Esophagus squamous epithelium (tissue), 5 donors: ENCODE data around the gene FCRL4. TPM values are rescaled to one million over a fixed set of nuclear protein-coding genes. Genes with fewer than 3 reads are reported as not detected.

Experiments
- DNase-seq: peaks from one replicate; lab custom pipeline; 2025; lab: John Stamatoyannopoulos, UW
- H3K27ac ChIP-seq, 4 donors: fragments of 200-600 bp; sonication (generic); one replicate each; pipeline ENCODE4 v1.5.1; 2016 to 2019; ENCODE audit warnings: mild to moderate bottlenecking in 1 of 4
- H3K27me3 ChIP-seq, 4 donors: fragments of 200-600 bp; sonication (generic); 1 replicate in 3 of 4; 2 replicates in 1 of 4; pipeline versions ENCODE4 v1.5.1 to v1.6.0; 2017 to 2021; ENCODE audit warnings: antibody characterized with exemption in 1 of 4
- H3K36me3 ChIP-seq, 3 donors: fragments of 200-600 bp; sonication (generic); one replicate each; pipeline ENCODE4 v1.5.1; 2016 to 2019
- H3K4me1 ChIP-seq, 3 donors: fragments of 200-600 bp; sonication (generic); one replicate each; pipeline ENCODE4 v1.5.1; 2017 to 2019
- H3K4me3 ChIP-seq, 4 donors: fragments of 200-600 bp; sonication (generic); 1 replicate in 3 of 4; 2 replicates in 1 of 4; pipeline ENCODE4 v1.5.1; 2016 to 2019; ENCODE audit warnings: mild to moderate bottlenecking in 2 of 4, moderate library complexity in 1 of 4
- H3K9me3 ChIP-seq, 3 donors: fragments of 200-600 bp; sonication (generic); one replicate each; pipeline ENCODE4 v1.5.1; 2016 to 2019
- POLR2A ChIP-seq, 4 donors: fragments of 450-650 bp; IDR thresholded peaks; one replicate each; pipeline ENCODE4 v1.6.1; 2017; ENCODE audit warnings: antibody characterized with exemption in 4 of 4, mild to moderate bottlenecking in 4 of 4, moderate library complexity in 3 of 4
- WGBS, 2 donors: methylation state at CpG; one replicate each; pipeline ENCODE4 v1.1.5; 2018; 5-methylcytosine and 5-hydroxymethylcytosine counted together
- intact Hi-C: fragments of 100-400 bp; cut with DNase I; formaldehyde crosslinking; loops from one replicate; pipeline ENCODE4 v1.15.0; 2022
- total RNA-seq, 4 donors: library from RNA; depleted of rRNA; stranded (reverse); fragments of >200 nt; gene quantifications; one replicate each; pipeline ENCODE4 v1.1.0, GENCODE V29; 2016
- TF ChIP-seq, protein P1 (sequence below), 6 experiments: fragments of 450-650 bp in 4 of 6; fragments of 200-600 bp in 2 of 6; sonication (generic) in 2 of 6; IDR thresholded peaks; one replicate each; pipeline ENCODE4 v1.5.1; 2016 to 2019; ENCODE audit warnings: antibody characterized with exemption in 6 of 6, mild to moderate bottlenecking in 4 of 6, moderate library complexity in 4 of 6
- donor health status: DM: yes; HTN: yes; CAD: no.

FCRL4 gene
- not detected for total RNA-seq

DNA sequence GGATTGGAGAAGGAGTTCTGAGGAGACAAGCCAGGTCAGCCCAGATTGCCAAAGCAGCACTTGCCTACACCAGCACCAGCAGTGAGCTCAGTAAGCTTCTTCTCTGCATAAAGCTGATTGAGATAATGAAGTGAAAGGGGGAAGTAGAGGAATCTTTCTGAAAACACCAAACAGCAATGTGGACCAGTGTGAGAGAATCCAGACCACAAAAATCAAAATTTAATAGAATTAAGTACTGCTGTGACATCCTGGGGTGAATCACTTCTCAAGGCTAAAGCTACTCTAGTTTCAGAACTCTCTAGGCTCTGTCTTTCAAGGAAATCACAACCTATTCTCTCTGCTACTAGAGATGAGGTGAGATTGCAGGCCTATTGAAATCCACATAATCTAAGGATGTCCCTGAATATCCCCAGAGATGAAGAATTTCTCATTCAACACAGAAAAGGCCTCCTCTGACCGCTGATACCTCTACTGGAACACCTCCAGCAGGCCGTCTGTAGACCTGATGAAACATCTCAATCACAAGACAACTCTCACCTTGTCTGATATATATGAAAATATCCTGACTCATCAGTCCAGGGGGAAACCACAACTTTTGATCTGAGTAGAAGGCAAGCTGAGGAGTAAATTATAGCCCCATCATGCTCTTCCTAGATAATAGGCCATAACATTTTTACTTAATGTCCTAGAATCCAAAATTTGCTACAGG lies at the start of gene FCRL4:
FCRL4 (minus strand) TSS at position 127 of the 709 bp plus-strand sequence. CDS start 141 bp downstream, outside the sequence.
- Histone ChIP-seq H3K4me3 (no peak within 1 kb of the TSS), H3K36me3 (no peaks in the 10 kb centered on the region), H3K27ac (no peak within 1 kb of the TSS), H3K9me3 (no peaks in the 10 kb centered on the region), H3K27me3 (peaks cover 0 to 3% (median 0%) of the 10 kb centered on the region in 4 donors), H3K4me1 (no peaks in the 10 kb centered on the region)
- no peak for TF ChIP-seq POLR2A (IDR thresholded peaks at IDR 0.05)
- TF ChIP-seq, protein P1, sequence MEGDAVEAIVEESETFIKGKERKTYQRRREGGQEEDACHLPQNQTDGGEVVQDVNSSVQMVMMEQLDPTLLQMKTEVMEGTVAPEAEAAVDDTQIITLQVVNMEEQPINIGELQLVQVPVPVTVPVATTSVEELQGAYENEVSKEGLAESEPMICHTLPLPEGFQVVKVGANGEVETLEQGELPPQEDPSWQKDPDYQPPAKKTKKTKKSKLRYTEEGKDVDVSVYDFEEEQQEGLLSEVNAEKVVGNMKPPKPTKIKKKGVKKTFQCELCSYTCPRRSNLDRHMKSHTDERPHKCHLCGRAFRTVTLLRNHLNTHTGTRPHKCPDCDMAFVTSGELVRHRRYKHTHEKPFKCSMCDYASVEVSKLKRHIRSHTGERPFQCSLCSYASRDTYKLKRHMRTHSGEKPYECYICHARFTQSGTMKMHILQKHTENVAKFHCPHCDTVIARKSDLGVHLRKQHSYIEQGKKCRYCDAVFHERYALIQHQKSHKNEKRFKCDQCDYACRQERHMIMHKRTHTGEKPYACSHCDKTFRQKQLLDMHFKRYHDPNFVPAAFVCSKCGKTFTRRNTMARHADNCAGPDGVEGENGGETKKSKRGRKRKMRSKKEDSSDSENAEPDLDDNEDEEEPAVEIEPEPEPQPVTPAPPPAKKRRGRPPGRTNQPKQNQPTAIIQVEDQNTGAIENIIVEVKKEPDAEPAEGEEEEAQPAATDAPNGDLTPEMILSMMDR (IDR thresholded peaks at IDR 0.05): no peak
- no peak for DNase-seq
- intact Hi-C loops: no loop called here
- WGBS, 2 donors: 28 to 45% methylated on average over 2 of the region's 2 CpGs

DNA sequence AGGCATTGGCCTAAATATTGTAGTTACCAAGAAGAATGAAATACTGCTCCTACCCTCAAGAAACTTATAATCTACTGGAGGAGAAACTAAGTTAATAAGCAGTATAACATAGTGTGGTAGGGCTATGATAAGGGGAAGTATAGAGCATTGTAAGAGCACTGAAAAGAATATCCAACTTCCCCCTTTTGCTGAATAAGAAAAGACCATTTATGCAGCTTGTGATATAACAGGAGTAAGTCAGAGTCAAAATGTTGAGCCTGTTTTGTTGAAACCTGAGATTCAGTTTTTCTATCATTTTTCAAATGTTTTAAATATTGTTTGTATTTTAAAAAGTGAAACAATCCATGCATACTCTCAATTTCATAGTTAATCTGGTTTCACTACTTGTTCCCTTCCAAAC lies 48.3 kb upstream of the FCRL4 start:
- Histone ChIP-seq H3K4me3 (no peak overlapping the region), H3K27ac (no peak overlapping the region), H3K36me3 (no peaks in the 10 kb centered on the region), H3K9me3 (no peaks in the 10 kb centered on the region), H3K27me3 (peaks cover 0 to 2% (median 0%) of the 10 kb centered on the region in 4 donors), H3K4me1 (no peaks in the 10 kb centered on the region)
- no peak for DNase-seq
- no peak for TF ChIP-seq POLR2A (IDR thresholded peaks at IDR 0.05)
- TF ChIP-seq, protein P1 (IDR thresholded peaks at IDR 0.05): no peak
- intact Hi-C loops: no loop called here

DNA sequence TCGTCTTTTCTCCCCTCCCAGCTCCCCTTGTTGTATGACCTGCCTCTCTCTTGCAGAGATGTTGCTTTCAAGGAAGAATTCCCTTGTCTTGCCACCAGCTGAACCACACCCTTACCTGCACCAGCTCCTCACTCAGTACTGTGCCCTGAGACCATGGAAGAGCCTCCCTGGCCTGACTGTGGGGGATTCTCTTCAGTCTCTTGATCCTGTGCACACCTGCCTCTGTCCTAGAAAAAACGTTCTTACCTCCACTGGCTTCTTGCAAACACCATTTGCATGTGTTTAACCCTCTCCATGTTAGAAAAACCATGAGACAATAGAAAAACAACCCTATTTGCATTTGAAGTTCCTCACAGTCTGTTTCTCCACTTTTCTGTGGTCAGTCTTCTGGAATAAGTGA lies 43.3 kb upstream of the FCRL4 start:
- Histone ChIP-seq H3K4me3 (no peak overlapping the region), H3K9me3 (no peaks in the 10 kb centered on the region), H3K27ac (no peak overlapping the region), H3K4me1 (no peaks in the 10 kb centered on the region), H3K36me3 (no peaks in the 10 kb centered on the region), H3K27me3 (peaks cover 0 to 5% (median 0%) of the 10 kb centered on the region in 4 donors)
- no peak for DNase-seq
- no peak for TF ChIP-seq POLR2A (IDR thresholded peaks at IDR 0.05)
- TF ChIP-seq, protein P1 (IDR thresholded peaks at IDR 0.05): no peak
- intact Hi-C loops: no loop called here
- 19 to 32% methylated on average over 2 of the region's 2 CpGs for WGBS, 2 donors

DNA sequence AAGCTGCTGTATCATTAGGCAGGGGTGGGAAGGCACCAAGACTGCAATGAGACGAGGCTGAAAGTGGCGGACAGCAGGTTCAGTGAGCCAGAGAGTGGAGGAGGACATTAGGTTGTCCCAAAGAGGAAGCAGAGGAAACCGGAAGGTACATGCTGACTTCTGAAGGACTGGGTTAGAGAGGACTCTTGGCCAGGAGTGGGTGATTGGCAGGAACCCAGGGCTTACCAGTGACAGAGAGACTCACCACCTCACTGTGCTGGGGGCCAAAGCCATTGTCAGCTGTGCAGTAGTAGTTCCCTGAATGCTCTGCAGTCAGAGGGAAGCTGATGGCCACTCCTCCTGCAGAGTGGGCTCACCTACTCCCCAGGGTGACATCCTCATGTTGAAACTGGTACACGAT lies 41.9 kb upstream of the FCRL4 start:
- no peak for DNase-seq
- Histone ChIP-seq H3K36me3 (no peaks in the 10 kb centered on the region), H3K9me3 (no peaks in the 10 kb centered on the region), H3K4me3 (no peak overlapping the region), H3K4me1 (no peaks in the 10 kb centered on the region), H3K27ac (no peak overlapping the region), H3K27me3 (peaks cover 0 to 5% (median 0%) of the 10 kb centered on the region in 4 donors)
- TF ChIP-seq POLR2A (IDR thresholded peaks at IDR 0.05): no peak
- TF ChIP-seq, protein P1 (IDR thresholded peaks at IDR 0.05): no peak
- intact Hi-C loops: no loop called here
- 34 to 56% methylated on average over 4 of the region's 4 CpGs for WGBS, 2 donors

DNA sequence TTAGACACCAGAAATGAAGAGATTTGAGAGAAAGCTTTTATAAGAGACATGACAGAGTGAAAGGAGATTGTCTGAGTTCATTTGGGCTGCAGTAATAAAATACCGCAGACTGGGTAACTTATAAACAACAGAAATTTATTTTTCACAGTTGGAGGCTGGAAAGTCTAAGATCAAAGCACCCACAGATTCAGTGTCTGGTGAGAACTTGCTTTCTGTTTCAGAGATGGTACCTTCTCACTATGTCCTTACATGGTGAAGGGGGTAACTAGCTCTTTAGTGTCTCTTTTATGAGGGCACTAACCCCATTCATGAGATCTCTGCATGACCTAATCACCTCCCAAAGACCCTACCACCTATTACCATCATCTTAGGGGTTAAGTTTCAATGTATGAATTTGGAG lies 30.9 kb upstream of the FCRL4 start:
- H3K27ac ChIP-seq: no peak overlapping the region
- DNase-seq: no peak
- TF ChIP-seq, protein P1 (IDR thresholded peaks at IDR 0.05): no peak
- no peak for TF ChIP-seq POLR2A (IDR thresholded peaks at IDR 0.05)
- intact Hi-C loops: no loop called here
- H3K36me3 ChIP-seq: no peaks in the 10 kb centered on the region
- H3K4me3 ChIP-seq: no peak overlapping the region
- WGBS, 2 donors: 77 to 78% methylated on average over 1 of the region's 1 CpG
- no peaks in the 10 kb centered on the region for H3K4me1 ChIP-seq
- H3K9me3 ChIP-seq: no peaks in the 10 kb centered on the region
- peaks cover 0 to 7% (median 0%) of the 10 kb centered on the region in 4 donors for H3K27me3 ChIP-seq
